CD8-positive, alpha-beta memory T cell (primary cell): ENCODE data around the gene DOHH. TPM values are rescaled to one million over a fixed set of nuclear protein-coding genes. Genes with fewer than 3 reads are reported as not detected.

Source experiments
- CTCF ChIA-PET: fragments of 350-600 bp; sonication (Branson Sonifier 250); formaldehyde crosslinking; loops from one replicate; lab custom pipeline; 2021; ENCODE audit warnings: antibody characterized with exemption; lab: Charles Lee
- POLR2A ChIA-PET: fragments of 350-600 bp; sonication (Branson Sonifier 250); formaldehyde crosslinking; loops from one replicate; lab custom pipeline; 2021; ENCODE audit warnings: antibody characterized with exemption; lab: Charles Lee
- DNase-seq, 5 donors: peaks; one replicate each; pipeline versions ENCODE4 v3.0.0 to v3.0.0-alpha.2; 2020 to 2022; ENCODE audit warnings: mixed read lengths in 1 of 5
- H3K27ac ChIP-seq: one replicate; pipeline ENCODE4 v1.7.0; 2013; ENCODE audit warnings: low read depth, mild to moderate bottlenecking, low read length, moderate library complexity
- H3K27me3 ChIP-seq: 2 replicates; pipeline ENCODE4 v1.7.0; 2013; ENCODE audit warnings: low read length, mild to moderate bottlenecking; ENCODE audit not compliant: insufficient read depth, poor library complexity, severe bottlenecking
- H3K36me3 ChIP-seq: 2 replicates; pipeline ENCODE4 v1.7.0; 2013; ENCODE audit warnings: mild to moderate bottlenecking, low read length, moderate library complexity; ENCODE audit not compliant: insufficient read depth
- H3K4me1 ChIP-seq: 2 replicates; pipeline ENCODE4 v1.7.0; 2013; ENCODE audit warnings: mild to moderate bottlenecking, low read length, moderate library complexity; ENCODE audit not compliant: insufficient read depth
- H3K4me3 ChIP-seq: 2 replicates; pipeline ENCODE4 v1.7.0; 2013; ENCODE audit warnings: mild to moderate bottlenecking, low read length
- H3K9me3 ChIP-seq: 2 replicates; pipeline ENCODE4 v1.7.0; 2013; ENCODE audit warnings: mild to moderate bottlenecking, low read length
- H3K27ac Mint-ChIP-seq, 8 donors: one replicate each; pipeline ENCODE4 v1.8.0; 2020 to 2021; ENCODE audit warnings: mixed read lengths in 8 of 8, mild to moderate bottlenecking in 6 of 8, inconsistent platforms in 3 of 8, moderate library complexity in 3 of 8
- H3K27me3 Mint-ChIP-seq, 2 donors: one replicate each; pipeline ENCODE4 v1.8.0; 2020 to 2021; ENCODE audit warnings: mixed read lengths in 2 of 2, mild to moderate bottlenecking in 1 of 2, moderate library complexity in 1 of 2
- H3K36me3 Mint-ChIP-seq, 3 donors: one replicate each; pipeline ENCODE4 v1.8.0; 2020 to 2021; ENCODE audit warnings: mixed read lengths in 3 of 3, inconsistent platforms in 1 of 3, mild to moderate bottlenecking in 1 of 3
- H3K4me1 Mint-ChIP-seq, 3 donors: one replicate each; pipeline ENCODE4 v1.8.0; 2020 to 2021; ENCODE audit warnings: mixed read lengths in 3 of 3, inconsistent platforms in 1 of 3, mild to moderate bottlenecking in 1 of 3
- H3K4me3 Mint-ChIP-seq, 7 donors: one replicate each; pipeline ENCODE4 v1.8.0; 2020 to 2021; ENCODE audit warnings: mixed read lengths in 7 of 7, mild to moderate bottlenecking in 6 of 7, moderate library complexity in 4 of 7, inconsistent platforms in 2 of 7
- H3K9me3 Mint-ChIP-seq, 5 donors: one replicate each; pipeline ENCODE4 v1.8.0; 2020 to 2022; ENCODE audit warnings: mixed read lengths in 5 of 5, mild to moderate bottlenecking in 3 of 5, moderate library complexity in 2 of 5, inconsistent platforms in 1 of 5
- polyA plus RNA-seq: library from polyadenylated mRNA; unstranded; fragments of 300-500 nt; fragmentation: Illumina TruSeq; gene quantifications from one replicate; pipeline ENCODE4 v1.2.3, GENCODE V29; 2021
- total RNA-seq, 2 experiments: library from RNA; stranded (reverse); gene quantifications; one replicate each; pipeline ENCODE4 v1.2.3, GENCODE V29; 2021

The DOHH gene
- total and polyA plus RNA-seq, 3 experiments from 2014 or later, result 14.0 to 21.4 (median 21.3) TPM

- H3K27me3 Mint-ChIP-seq, result no peaks in the 10 kb centered on the region
- POLR2A ChIA-PET, result interaction anchor here (0.5 to 3.0 kb wide), 4 partner anchors 10 to 40 kb away, joined by 3 to 14 read pairs (median 4); no protein-coding TSS in a partner anchor
- no peaks in the 10 kb centered on the region for H3K9me3 Mint-ChIP-seq
- Histone ChIP-seq H3K9me3 (no peaks in the 10 kb centered on the region), H3K4me1 (no peaks in the 10 kb centered on the region), H3K36me3 (peaks cover 11% of the 10 kb centered on the region), H3K27me3 (no peaks in the 10 kb centered on the region), H3K4me3 (no peak overlapping the region), H3K27ac (no peak overlapping the region)
- peaks cover 5 to 12% (median 8%) of the 10 kb centered on the region in 3 donors for H3K4me1 Mint-ChIP-seq
- H3K27ac Mint-ChIP-seq, result peak overlapping the region; percentile 47 to 86 (median 70)
- H3K36me3 Mint-ChIP-seq, result peaks cover 0 to 40% (median 2%) of the 10 kb centered on the region in 3 donors
- CTCF ChIA-PET, result interaction anchor here (0.8 to 4.8 kb wide), 17 partner anchors 11 to 164 kb away, joined by 3 to 62 read pairs (median 4); partner anchors contain the start of genes GIPC3 and MFSD12
- DNase-seq, result peak; percentile 63 to 81 (median 72)
- H3K4me3 Mint-ChIP-seq, result no peak overlapping the region
Measured at GRCh38 chr19:3544742-3545668, 44.5 kb upstream of the DOHH start.

DNA sequence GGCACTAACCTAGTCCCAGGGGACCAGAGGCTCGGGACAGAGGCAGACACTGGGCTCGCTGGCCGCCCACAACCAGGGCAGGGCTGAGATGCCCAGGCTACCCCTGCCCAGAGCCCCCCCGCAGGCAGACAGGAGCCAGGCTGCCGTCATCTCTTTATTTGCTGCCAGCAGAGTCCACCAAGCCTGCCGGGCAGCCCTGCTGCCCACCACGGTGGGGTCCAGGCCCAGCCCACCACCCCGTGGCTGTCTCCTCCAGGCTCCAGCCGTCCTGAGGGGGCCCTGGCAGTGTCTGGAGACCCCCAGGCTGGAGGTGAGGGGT is 43.5 kb upstream of the DOHH start:
- H3K4me3 Mint-ChIP-seq, result no peak overlapping the region
- no peak overlapping the region for H3K4me3 ChIP-seq
- no peaks in the 10 kb centered on the region for H3K4me1 ChIP-seq
- H3K27ac ChIP-seq, result no peak overlapping the region
- H3K9me3 ChIP-seq, result no peaks in the 10 kb centered on the region
- peaks cover 5 to 12% (median 8%) of the 10 kb centered on the region in 3 donors for H3K4me1 Mint-ChIP-seq
- H3K9me3 Mint-ChIP-seq, result no peaks in the 10 kb centered on the region
- peaks cover 0 to 39% (median 5%) of the 10 kb centered on the region in 3 donors for H3K36me3 Mint-ChIP-seq
- ChIA-PET CTCF (interaction anchor here (0.8 to 4.8 kb wide), 5 partner anchors 13 to 165 kb away, joined by 3 to 62 read pairs (median 3); partner anchors contain the start of gene MFSD12), POLR2A (interaction anchor here (0.6 to 3.0 kb wide), 2 partner anchors 11 to 175 kb away, joined by 4 to 14 read pairs; no protein-coding TSS in a partner anchor)
- H3K27me3 ChIP-seq, result no peaks in the 10 kb centered on the region
- H3K27ac Mint-ChIP-seq, result no peak overlapping the region
- peaks cover 11% of the 10 kb centered on the region for H3K36me3 ChIP-seq
- DNase-seq, result no peak
- H3K27me3 Mint-ChIP-seq, result no peaks in the 10 kb centered on the region

GRCh38 chr19:3543150-3544057 is 42.9 kb upstream of the DOHH start:
- Mint-ChIP-seq H3K9me3 (no peaks in the 10 kb centered on the region), H3K27ac (no peak overlapping the region), H3K27me3 (no peaks in the 10 kb centered on the region), H3K4me1 (peaks cover 5 to 12% (median 8%) of the 10 kb centered on the region in 3 donors), H3K4me3 (no peak overlapping the region), H3K36me3 (peaks cover 0 to 35% (median 5%) of the 10 kb centered on the region in 3 donors)
- H3K27ac ChIP-seq, result no peak overlapping the region
- no peaks in the 10 kb centered on the region for H3K9me3 ChIP-seq
- H3K27me3 ChIP-seq, result no peaks in the 10 kb centered on the region
- ChIA-PET CTCF (interaction anchor here (0.8 to 4.8 kb wide), 3 partner anchors 13 to 166 kb away, joined by 3 to 62 read pairs (median 3); partner anchors contain the start of gene MFSD12), POLR2A (interaction anchor here (0.6 to 3.0 kb wide), 2 partner anchors 11 to 176 kb away, joined by 4 to 14 read pairs; no protein-coding TSS in a partner anchor)
- no peak overlapping the region for H3K4me3 ChIP-seq
- peaks cover 11% of the 10 kb centered on the region for H3K36me3 ChIP-seq
- H3K4me1 ChIP-seq, result no peaks in the 10 kb centered on the region
- no peak for DNase-seq

GRCh38 chr19:3539756-3540118 is 39.3 kb upstream of the DOHH start:
- Mint-ChIP-seq H3K4me1 (peaks cover 0 to 1% (median 0%) of the 10 kb centered on the region in 3 donors), H3K9me3 (no peaks in the 10 kb centered on the region), H3K36me3 (peaks cover 0 to 33% (median 3%) of the 10 kb centered on the region in 3 donors), H3K27ac (peak overlapping the region in 2 of 8 donors; percentile 42 to 61), H3K27me3 (no peaks in the 10 kb centered on the region), H3K4me3 (no peak overlapping the region)
- Histone ChIP-seq H3K9me3 (no peaks in the 10 kb centered on the region), H3K36me3 (no peaks in the 10 kb centered on the region), H3K4me3 (no peak overlapping the region), H3K4me1 (no peaks in the 10 kb centered on the region), H3K27me3 (no peaks in the 10 kb centered on the region), H3K27ac (no peak overlapping the region)
- no peak for DNase-seq
- ChIA-PET CTCF (interaction anchor here (0.6 kb wide), 1 partner anchor 42 kb away, joined by 4 read pairs; no protein-coding TSS in a partner anchor), POLR2A (no interaction called here)

DNA sequence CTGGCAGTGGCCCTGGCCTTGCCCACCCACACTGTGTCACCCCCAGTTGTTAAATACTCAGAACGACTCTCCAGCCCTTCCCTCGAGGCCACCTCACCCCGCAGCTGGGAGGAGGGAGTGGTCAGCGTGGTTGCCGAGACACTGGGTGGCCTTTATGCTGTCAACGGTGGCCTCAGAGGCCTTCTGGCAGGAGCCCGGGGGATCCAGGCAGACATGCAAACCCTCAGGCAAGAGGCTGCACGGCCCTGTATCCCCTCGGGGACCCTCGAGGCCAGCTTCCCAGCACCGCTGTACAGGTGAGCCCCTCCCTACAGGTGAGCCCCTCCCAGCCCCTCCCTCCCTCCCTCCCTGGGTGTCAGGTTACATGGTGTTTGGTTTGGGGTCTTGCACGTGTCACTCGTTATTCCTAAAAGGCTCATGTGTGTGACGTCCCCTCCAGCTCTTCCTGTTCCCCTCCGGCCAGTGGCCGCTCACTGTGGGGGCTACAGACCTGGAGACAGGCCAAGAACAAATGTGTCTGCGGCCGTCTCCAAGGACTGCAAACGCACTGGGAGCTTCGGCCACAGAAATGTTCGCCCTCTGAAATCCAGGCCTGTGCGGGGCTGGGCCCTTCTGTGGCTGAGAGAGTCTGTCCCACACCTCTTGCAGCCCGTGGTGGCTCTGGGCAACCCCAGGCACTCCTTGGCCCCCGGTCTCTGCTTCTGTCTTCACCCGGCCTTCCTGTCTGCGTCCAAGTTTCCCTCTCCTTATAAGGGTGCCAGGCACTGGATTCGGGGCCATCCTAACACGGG is 38.7 kb upstream of the DOHH start, which contains the start of gene TEKTIP1:
TSS of gene TEKTIP1 (plus strand) at position 210 of the 791 bp plus-strand sequence. CDS start at position 214, 4 bp downstream.
- H3K9me3 ChIP-seq, result no peaks in the 10 kb centered on the region
- H3K4me1 ChIP-seq, result no peaks in the 10 kb centered on the region
- no peak within 1 kb of the TSS for H3K27ac ChIP-seq
- ChIA-PET CTCF (interaction anchor here (0.6 kb wide), 1 partner anchor 43 kb away, joined by 4 read pairs; no protein-coding TSS in a partner anchor), POLR2A (no interaction called here)
- Mint-ChIP-seq H3K27ac (peak within 1 kb of the TSS in 6 of 8 donors; percentile 42 to 72 (median 61)), H3K36me3 (peaks cover 0 to 39% (median 3%) of the 10 kb centered on the region in 3 donors), H3K9me3 (no peaks in the 10 kb centered on the region), H3K4me1 (peaks cover 0 to 1% (median 0%) of the 10 kb centered on the region in 3 donors), H3K27me3 (no peaks in the 10 kb centered on the region), H3K4me3 (peak within 1 kb of the TSS in 1 of 7 donors; percentile 36)
- DNase-seq, result no peak
- H3K27me3 ChIP-seq, result no peaks in the 10 kb centered on the region
- no peaks in the 10 kb centered on the region for H3K36me3 ChIP-seq
- H3K4me3 ChIP-seq, result no peak within 1 kb of the TSS

DNA sequence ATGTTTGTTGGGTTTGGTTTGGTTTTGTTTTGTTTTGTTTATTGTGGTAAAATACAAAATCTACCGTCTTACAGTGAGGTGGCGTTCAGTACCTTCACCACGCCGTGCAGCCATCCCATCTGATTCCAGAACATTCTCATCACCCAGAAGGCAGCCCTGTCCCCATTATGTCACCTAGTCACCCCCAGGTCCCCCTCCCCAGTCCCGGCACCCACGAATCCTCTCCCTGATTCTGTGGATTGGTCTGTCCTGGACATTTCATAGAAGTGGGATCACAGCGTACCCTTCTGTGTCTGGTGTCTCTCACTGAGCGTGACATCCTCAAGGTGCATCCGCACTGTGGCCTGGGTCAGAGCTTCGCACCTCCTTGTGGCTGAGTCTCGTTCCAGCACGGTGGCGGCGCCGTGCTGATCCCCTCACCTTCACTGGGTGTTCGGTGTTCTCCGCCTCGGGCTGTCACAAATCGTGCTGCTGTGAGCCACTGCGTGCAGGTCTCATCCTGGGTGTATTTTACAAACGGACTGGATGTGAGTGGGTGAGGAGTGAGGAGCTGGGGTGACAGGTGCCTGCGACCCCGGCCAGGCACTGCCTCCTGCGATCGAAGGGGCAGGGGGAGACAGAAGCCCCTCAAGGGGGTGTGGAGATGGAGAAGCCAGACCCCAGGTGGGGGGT is 37.9 kb upstream of the DOHH start:
- POLR2A ChIA-PET, result no interaction called here
- no peaks in the 10 kb centered on the region for H3K27me3 Mint-ChIP-seq
- peaks cover 0 to 1% (median 0%) of the 10 kb centered on the region in 3 donors for H3K4me1 Mint-ChIP-seq
- Histone ChIP-seq H3K9me3 (no peaks in the 10 kb centered on the region), H3K27me3 (no peaks in the 10 kb centered on the region), H3K4me1 (no peaks in the 10 kb centered on the region), H3K27ac (no peak overlapping the region), H3K36me3 (no peaks in the 10 kb centered on the region), H3K4me3 (no peak overlapping the region)
- H3K4me3 Mint-ChIP-seq, result peak overlapping the region in 1 of 7 donors; percentile 36
- no peak for DNase-seq
- peaks cover 0 to 43% (median 3%) of the 10 kb centered on the region in 3 donors for H3K36me3 Mint-ChIP-seq
- CTCF ChIA-PET, result no interaction called here
- peak overlapping the region in 5 of 8 donors; percentile 6 to 64 (median 43) for H3K27ac Mint-ChIP-seq
- no peaks in the 10 kb centered on the region for H3K9me3 Mint-ChIP-seq
